Calu3 (cell line): ENCODE measurements around the gene ATP6V0A1. TPM values are rescaled to one million over a fixed set of nuclear protein-coding genes. Genes with fewer than 3 reads are reported as not detected.

ENCODE experiments used
- BruUV-seq: library from RNA; stranded (reverse); fragments of 400-500 nt; replicated peaks from 2 replicates; lab custom pipeline; 2021; lab: Mats Ljungman, UMichigan
- CTCF ChIA-PET: fragments of 300-600 bp; sonication (Branson Sonifier 250); formaldehyde crosslinking; loops from one replicate; lab custom pipeline; 2022; ENCODE audit warnings: antibody characterized with exemption; lab: Charles Lee
- DNase-seq: peaks from one replicate; pipeline ENCODE4 v3.0.0; 2022
- H3K27ac Mint-ChIP-seq: one replicate; pipeline ENCODE4 v1.8.0; 2022; ENCODE audit warnings: mixed read lengths; ENCODE audit not compliant: unreplicated experiment
- H3K27me3 Mint-ChIP-seq: one replicate; pipeline ENCODE4 v1.8.0; 2022; ENCODE audit warnings: mixed read lengths; ENCODE audit not compliant: unreplicated experiment
- H3K36me3 Mint-ChIP-seq: one replicate; pipeline ENCODE4 v1.8.0; 2022; ENCODE audit warnings: mild to moderate bottlenecking, moderate library complexity, mixed read lengths; ENCODE audit not compliant: insufficient read depth, unreplicated experiment
- H3K4me1 Mint-ChIP-seq: one replicate; pipeline ENCODE4 v1.8.0; 2022; ENCODE audit warnings: mild to moderate bottlenecking, low read depth, mixed read lengths; ENCODE audit not compliant: unreplicated experiment
- H3K4me3 Mint-ChIP-seq: one replicate; pipeline ENCODE4 v1.8.0; 2022; ENCODE audit warnings: mild to moderate bottlenecking, low read depth, moderate library complexity, mixed read lengths; ENCODE audit not compliant: unreplicated experiment
- H3K9me3 Mint-ChIP-seq: one replicate; pipeline ENCODE4 v1.8.0; 2022; ENCODE audit warnings: low read depth, mixed read lengths; ENCODE audit not compliant: unreplicated experiment
- intact Hi-C: fragments of 100-400 bp; cut with micrococcal nuclease; formaldehyde crosslinking; loops from one replicate; pipeline ENCODE4 v1.10.0; 2022; ENCODE audit not compliant: unreplicated experiment
- total RNA-seq: library from RNA; stranded (reverse); gene quantifications from 2 replicates; pipeline ENCODE4 v1.2.3, GENCODE V29; 2022
- TF ChIP-seq, protein P1 (sequence below): fragments of 200-600 bp; IDR thresholded peaks from one replicate; pipeline ENCODE4 v1.8.0; 2022; ENCODE audit warnings: antibody characterized with exemption; ENCODE audit not compliant: unreplicated experiment

ATP6V0A1 gene
- total RNA-seq, 1 experiment from 2014 or later, result 141 TPM

- no peaks in the 10 kb centered on the region for H3K9me3 Mint-ChIP-seq
- H3K36me3 Mint-ChIP-seq, result peaks cover 34% of the 10 kb centered on the region
- H3K4me1 Mint-ChIP-seq, result peaks cover 41% of the 10 kb centered on the region
- H3K4me3 Mint-ChIP-seq, result no peak overlapping the region
- BruUV-seq, result no TSS peak
- intact Hi-C loops, result no loop called here
- CTCF ChIA-PET, result interaction anchor here (2.3 kb wide), 1 partner anchor 8 kb away, joined by 65 read pairs; no protein-coding TSS in a partner anchor
- H3K27me3 Mint-ChIP-seq, result no peaks in the 10 kb centered on the region
- no peak for DNase-seq
- no peak overlapping the region for H3K27ac Mint-ChIP-seq
- TF ChIP-seq, protein P1, sequence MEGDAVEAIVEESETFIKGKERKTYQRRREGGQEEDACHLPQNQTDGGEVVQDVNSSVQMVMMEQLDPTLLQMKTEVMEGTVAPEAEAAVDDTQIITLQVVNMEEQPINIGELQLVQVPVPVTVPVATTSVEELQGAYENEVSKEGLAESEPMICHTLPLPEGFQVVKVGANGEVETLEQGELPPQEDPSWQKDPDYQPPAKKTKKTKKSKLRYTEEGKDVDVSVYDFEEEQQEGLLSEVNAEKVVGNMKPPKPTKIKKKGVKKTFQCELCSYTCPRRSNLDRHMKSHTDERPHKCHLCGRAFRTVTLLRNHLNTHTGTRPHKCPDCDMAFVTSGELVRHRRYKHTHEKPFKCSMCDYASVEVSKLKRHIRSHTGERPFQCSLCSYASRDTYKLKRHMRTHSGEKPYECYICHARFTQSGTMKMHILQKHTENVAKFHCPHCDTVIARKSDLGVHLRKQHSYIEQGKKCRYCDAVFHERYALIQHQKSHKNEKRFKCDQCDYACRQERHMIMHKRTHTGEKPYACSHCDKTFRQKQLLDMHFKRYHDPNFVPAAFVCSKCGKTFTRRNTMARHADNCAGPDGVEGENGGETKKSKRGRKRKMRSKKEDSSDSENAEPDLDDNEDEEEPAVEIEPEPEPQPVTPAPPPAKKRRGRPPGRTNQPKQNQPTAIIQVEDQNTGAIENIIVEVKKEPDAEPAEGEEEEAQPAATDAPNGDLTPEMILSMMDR, result no peak
These were observed 67.4 kb downstream of the ATP6V0A1 start for GRCh38 chr17:42526031-42526444.

- Mint-ChIP-seq H3K4me1 (peaks cover 39% of the 10 kb centered on the region), H3K9me3 (no peaks in the 10 kb centered on the region), H3K36me3 (peaks cover 23% of the 10 kb centered on the region), H3K4me3 (no peak overlapping the region), H3K27ac (no peak overlapping the region), H3K27me3 (no peaks in the 10 kb centered on the region)
- intact Hi-C loops, result no loop called here
- no peak for DNase-seq
- CTCF ChIA-PET, result interaction anchor here (0.5 to 2.3 kb wide), 20 partner anchors 8 to 247 kb away, joined by 3 to 65 read pairs (median 6); partner anchors contain the start of genes CAVIN1, NAGLU and STAT3
- TF ChIP-seq, protein P1, result no peak
- BruUV-seq, result no TSS peak
These were observed 69.3 kb downstream of the ATP6V0A1 start for GRCh38 chr17:42527932-42528331.

GRCh38 chr17:42529061-42529460, 70.4 kb downstream of the ATP6V0A1 start:
- DNase-seq, result no peak
- TF ChIP-seq, protein P1, result no peak
- BruUV-seq, result no TSS peak
- H3K36me3 Mint-ChIP-seq, result peaks cover 19% of the 10 kb centered on the region
- intact Hi-C loops, result no loop called here
- no peaks in the 10 kb centered on the region for H3K27me3 Mint-ChIP-seq
- H3K4me1 Mint-ChIP-seq, result peaks cover 47% of the 10 kb centered on the region
- H3K9me3 Mint-ChIP-seq, result no peaks in the 10 kb centered on the region
- CTCF ChIA-PET, result interaction anchor here (0.7 kb wide), 1 partner anchor 168 kb away, joined by 5 read pairs; no protein-coding TSS in a partner anchor
- no peak overlapping the region for H3K27ac Mint-ChIP-seq
- H3K4me3 Mint-ChIP-seq, result no peak overlapping the region

DNA sequence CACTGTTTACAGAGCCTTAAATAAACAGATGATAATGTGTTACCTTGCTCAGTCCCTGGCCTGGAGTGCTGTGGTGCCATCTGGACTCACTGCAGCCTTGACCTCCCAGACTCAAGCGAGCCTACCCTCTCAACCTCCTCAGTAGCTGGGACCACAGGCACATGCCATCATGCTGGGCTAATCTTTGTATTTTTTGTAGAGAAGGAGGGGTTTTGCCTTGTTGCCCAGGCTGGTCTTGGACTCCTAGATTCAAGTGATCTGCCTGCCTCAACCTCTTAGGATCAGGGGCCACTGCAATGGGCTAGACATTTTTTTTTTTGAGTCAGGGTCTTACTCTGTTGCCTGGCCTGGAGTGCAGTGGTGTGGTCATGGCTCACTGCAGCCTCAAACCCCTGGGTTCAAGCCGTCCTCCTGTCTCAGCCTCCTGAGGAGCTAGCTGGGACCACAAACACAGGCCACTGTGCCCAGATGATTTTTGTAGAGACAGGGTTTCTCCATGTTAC, 72.3 kb downstream of the ATP6V0A1 start:
- no peaks in the 10 kb centered on the region for H3K27me3 Mint-ChIP-seq
- intact Hi-C loops, result no loop called here
- BruUV-seq, result no TSS peak
- no peak overlapping the region for H3K27ac Mint-ChIP-seq
- TF ChIP-seq, protein P1, result no peak
- no peak for DNase-seq
- H3K36me3 Mint-ChIP-seq, result peaks cover 22% of the 10 kb centered on the region
- no peak overlapping the region for H3K4me3 Mint-ChIP-seq
- H3K4me1 Mint-ChIP-seq, result peaks cover 49% of the 10 kb centered on the region
- CTCF ChIA-PET, result interaction anchor here (0.7 to 1.9 kb wide), 4 partner anchors 12 to 358 kb away, joined by 3 to 19 read pairs (median 6); no protein-coding TSS in a partner anchor
- H3K9me3 Mint-ChIP-seq, result no peaks in the 10 kb centered on the region
